Subcutaneous adipose tissue (tissue), 4 donors: ENCODE measurements around the gene SWSAP1. TPM values are rescaled to one million over a fixed set of nuclear protein-coding genes. Genes with fewer than 3 reads are reported as not detected.

Experiments
- CTCF ChIP-seq: fragments of 450-650 bp; IDR thresholded peaks from one replicate; pipeline ENCODE4 v1.5.1; 2016; ENCODE audit warnings: low read depth, mild to moderate bottlenecking, control low read depth, antibody characterized with exemption, moderate library complexity
- total RNA-seq, 4 donors: library from RNA; depleted of rRNA; stranded (reverse); fragments of >200 nt; gene quantifications; one replicate each; pipeline ENCODE4 v1.1.0, GENCODE V29; 2016

Gene SWSAP1
- total RNA-seq, 4 donors from 2014 or later: 0.66 to 3.0 (median 1.0) TPM; not detected in 1

- no peak for TF ChIP-seq CTCF
These were observed 17.6 kb upstream of the SWSAP1 start for GRCh38 chr19:11356676-11357550.

- TF ChIP-seq CTCF: no peak
These were observed 15.0 kb upstream of the SWSAP1 start for GRCh38 chr19:11359421-11359820.

GRCh38 chr19:11361037-11361770 lies 13.3 kb upstream of the SWSAP1 start:
- TF ChIP-seq CTCF: no peak

GRCh38 chr19:11361771-11362731 lies 12.4 kb upstream of the SWSAP1 start:
- no peak for TF ChIP-seq CTCF

- no peak for TF ChIP-seq CTCF
These were observed 10.6 kb upstream of the SWSAP1 start for GRCh38 chr19:11363881-11364280.

GRCh38 chr19:11364296-11364904 lies 10.1 kb upstream of the SWSAP1 start:
- TF ChIP-seq CTCF: no peak
